Measurements from ENCODE around the gene PLCL1.

DNA sequence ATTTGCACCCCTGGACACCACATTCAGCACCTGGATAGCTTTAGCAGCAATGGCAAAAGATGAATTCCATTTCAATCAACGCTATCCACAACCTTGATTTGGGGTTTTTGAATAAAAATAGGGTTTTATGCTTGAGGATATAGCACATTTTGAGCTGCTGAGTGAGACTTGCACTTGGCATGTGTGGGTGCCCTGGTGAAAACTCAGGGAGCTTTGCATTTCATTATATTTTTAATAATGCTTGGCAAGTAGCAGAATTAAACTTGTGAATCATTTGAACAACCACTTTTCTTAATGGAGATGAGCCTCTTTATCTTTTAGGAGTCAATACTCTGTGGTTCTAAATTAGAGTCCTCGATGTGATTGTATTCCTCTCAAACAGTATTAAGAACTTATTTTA is 252.4 kb downstream of the PLCL1 start:
- TF ChIP-seq POLR2A (IDR thresholded peaks at IDR 0.05) = no peak
- TF ChIP-seq EP300 (IDR thresholded peaks at IDR 0.05) = no peak
- TF ChIP-seq, protein P1, sequence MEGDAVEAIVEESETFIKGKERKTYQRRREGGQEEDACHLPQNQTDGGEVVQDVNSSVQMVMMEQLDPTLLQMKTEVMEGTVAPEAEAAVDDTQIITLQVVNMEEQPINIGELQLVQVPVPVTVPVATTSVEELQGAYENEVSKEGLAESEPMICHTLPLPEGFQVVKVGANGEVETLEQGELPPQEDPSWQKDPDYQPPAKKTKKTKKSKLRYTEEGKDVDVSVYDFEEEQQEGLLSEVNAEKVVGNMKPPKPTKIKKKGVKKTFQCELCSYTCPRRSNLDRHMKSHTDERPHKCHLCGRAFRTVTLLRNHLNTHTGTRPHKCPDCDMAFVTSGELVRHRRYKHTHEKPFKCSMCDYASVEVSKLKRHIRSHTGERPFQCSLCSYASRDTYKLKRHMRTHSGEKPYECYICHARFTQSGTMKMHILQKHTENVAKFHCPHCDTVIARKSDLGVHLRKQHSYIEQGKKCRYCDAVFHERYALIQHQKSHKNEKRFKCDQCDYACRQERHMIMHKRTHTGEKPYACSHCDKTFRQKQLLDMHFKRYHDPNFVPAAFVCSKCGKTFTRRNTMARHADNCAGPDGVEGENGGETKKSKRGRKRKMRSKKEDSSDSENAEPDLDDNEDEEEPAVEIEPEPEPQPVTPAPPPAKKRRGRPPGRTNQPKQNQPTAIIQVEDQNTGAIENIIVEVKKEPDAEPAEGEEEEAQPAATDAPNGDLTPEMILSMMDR (IDR thresholded peaks at IDR 0.05) = no peak
- no peak for TF ChIP-seq POLR2AphosphoS5 (IDR thresholded peaks at IDR 0.05)
